Activated CD8-positive, alpha-beta memory T cell treated with anti-CD3 and anti-CD28 coated beads for 4 hours (primary cell): ENCODE results near the gene ABR.
"Not testable (repeated sequence)": the region's sequence is repeated elsewhere in the genome, so short reads cannot be mapped to it uniquely, and the experiment has no call there.

Experiments
- DNase-seq, 2 donors: peaks; one replicate each; pipeline ENCODE4 v3.0.0-alpha.2; 2020; ENCODE audit warnings: low read depth in 2 of 2

ABR gene

GRCh38 chr17:1120596-1121441 is 59.0 kb downstream of the ABR start:
- DNase-seq, result no peak

GRCh38 chr17:1119924-1120323 is 59.9 kb downstream of the ABR start:
- no peak for DNase-seq

DNA sequence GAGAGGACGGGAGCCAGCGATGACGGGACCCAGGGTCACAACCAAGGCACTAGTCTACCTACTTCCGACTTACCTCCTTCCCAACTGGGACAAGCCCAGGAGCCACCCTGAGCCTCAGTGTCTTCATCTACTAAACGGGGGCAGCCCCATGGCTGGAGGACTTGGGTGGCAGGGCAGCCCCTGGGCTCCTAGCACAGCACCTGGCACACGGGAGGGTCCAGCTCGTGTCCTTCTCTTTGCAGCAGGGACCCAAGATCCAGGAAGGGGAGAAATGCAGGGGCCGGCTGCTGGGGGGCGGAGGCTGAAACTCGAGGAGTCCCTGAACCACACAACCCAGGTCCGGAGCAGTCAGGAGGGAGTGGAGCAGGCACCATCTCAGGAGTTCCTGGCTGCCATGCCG is 63.2 kb downstream of the ABR start:
- DNase-seq, result no peak

DNA sequence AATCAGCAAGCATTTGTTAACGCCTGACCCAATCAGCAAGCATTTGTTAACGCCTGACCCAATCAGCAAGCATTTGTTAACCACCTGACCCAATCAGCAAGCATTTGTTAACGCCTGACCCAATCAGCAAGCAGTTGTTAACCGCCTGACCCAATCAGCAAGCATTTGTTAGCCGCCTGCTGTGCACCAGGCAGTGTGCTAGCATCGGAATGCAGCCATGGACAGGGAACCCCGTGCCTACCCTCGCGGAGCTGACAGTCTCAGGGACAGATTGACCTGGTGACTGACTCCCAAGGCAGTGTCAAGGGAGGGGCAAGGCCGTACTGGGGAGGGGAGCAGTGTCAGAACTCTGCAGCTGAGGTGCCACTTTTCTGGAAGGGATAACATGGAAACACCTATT is 66.9 kb downstream of the ABR start:
- DNase-seq, result no peak

GRCh38 chr17:1111599-1112443 is 68.0 kb downstream of the ABR start:
- DNase-seq, result no peak

GRCh38 chr17:1110862-1111598 is 68.8 kb downstream of the ABR start:
- peak in 1 of 2 donors; percentile 25 for DNase-seq

GRCh38 chr17:1110541-1110861 is 69.3 kb downstream of the ABR start:
- no peak for DNase-seq

DNA sequence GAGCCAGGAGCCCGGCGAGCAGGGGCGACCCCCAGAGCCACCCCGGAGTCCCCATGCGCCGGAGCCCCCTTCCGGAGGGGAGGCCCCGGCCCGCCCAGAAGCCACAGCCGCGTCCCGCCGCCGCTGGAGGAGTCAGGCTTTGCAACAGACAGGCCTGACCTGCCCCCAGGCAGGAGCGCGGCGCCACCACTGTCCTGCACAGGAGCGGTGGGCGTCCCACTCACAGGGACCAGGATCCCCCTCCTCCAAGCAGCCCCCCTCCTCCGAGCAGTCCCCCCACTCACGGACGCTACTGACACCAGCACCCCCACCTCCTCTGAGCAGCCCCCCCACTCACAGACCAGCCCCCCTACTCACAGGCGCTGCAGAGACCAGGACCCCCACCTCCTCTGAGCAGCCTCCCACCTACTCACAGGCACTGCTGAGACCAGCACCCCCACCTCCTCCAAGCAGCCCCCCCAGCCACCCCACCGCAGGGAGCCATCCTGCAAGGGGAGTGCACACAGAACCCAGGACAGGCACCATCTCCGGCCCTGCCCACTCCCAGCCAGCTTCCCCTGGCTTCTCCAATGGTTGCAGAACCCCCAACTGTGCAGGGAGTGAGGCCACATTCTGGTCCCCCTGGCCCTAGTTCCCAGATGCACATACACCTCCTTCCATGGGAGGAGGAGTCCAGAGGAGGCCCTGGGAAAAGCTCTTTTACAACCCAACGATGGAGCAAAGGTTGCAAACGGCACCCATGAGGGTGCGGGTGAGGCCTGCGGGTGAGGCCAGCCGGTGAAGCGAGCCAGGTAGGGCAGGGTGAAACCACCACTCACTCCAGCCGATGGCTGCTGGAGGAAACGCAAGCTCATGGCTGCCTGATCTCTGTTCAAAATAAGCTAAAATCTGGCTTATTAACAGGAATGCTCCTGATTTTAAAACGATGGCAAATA is 69.9 kb downstream of the ABR start:
- DNase-seq, result no peak

- peak; percentile 15 to 22 for DNase-seq
Measured at GRCh38 chr17:1108765-1109605, 70.8 kb downstream of the ABR start.

- no peak for DNase-seq
Measured at GRCh38 chr17:1108478-1108764, 71.4 kb downstream of the ABR start.

DNA sequence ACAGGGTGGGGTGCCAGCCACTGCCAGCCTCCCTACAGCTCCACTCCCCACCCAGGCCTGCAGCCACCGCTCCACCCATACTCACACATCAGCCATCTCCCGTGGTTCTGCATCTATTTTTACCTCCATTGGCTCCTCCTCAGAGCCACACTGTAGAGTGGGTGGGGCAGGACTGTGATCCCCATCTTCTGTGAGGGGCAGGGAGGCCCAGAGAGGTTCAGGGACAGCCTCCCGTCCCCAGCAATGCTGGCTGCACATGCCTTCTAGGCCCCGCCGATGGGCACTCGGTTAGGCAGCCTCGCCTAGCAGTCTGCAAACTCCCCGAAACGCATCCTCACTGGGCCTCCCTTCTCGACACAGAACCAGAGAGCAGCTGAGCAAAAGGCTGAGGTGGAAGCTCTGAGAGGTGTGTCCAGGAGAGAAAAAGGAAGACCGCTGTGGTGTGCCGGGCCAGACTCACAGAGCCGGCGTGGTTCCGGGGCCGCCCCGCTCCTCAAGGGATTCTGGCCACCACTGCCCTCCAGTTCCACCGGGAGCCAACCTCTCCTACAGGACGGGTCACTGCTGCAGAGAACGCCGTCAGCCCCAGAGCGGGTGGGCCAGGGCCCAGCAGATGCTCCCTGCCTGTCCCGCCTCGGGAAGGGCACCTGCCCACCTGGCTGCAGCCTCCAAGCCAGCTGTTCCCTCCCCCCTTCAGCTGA is 71.9 kb downstream of the ABR start:
- DNase-seq, result no peak

GRCh38 chr17:1107083-1107776 is 72.6 kb downstream of the ABR start:
- no peak for DNase-seq

GRCh38 chr17:1104222-1104621 is 75.6 kb downstream of the ABR start:
- no peak for DNase-seq

DNA sequence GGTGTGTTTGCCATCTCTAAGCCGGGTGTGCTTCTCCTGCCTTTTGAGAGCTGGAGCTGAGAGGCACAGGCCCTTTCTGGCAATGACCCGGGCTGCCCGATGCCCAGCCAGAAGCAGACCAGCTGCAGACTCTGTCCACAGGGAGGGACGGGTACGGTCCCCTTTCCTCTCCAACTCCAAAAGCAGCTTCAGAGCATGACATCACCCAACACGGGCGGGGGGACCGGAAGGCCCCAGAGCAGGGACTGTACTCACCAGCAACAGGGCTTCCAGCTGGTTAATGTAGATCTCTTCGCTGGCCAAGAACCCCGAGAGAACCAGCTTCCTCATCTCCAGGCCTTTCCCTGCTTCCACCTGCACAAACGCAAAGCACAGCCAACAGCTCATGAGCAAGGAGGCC is 79.4 kb downstream of the ABR start:
- DNase-seq, result no peak

DNA sequence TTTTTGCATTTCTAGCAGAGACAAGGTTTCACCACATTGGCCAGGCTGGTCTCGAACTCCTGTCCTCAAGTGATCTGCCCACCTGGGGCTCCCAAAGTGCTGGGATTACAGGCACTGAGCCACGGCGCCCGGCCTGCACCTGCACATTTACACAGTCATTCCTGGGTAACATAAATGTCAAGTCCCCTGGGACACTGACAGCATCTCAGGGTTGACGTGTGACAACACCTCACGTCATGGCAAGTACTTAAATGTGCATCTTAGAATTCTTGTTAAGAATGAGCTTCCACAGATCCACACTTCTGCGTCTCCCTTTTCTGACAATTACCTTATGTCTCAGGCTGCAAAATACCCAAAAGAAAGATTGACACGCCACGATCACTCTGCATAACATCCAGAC is 80.5 kb downstream of the ABR start:
- no peak for DNase-seq

DNA sequence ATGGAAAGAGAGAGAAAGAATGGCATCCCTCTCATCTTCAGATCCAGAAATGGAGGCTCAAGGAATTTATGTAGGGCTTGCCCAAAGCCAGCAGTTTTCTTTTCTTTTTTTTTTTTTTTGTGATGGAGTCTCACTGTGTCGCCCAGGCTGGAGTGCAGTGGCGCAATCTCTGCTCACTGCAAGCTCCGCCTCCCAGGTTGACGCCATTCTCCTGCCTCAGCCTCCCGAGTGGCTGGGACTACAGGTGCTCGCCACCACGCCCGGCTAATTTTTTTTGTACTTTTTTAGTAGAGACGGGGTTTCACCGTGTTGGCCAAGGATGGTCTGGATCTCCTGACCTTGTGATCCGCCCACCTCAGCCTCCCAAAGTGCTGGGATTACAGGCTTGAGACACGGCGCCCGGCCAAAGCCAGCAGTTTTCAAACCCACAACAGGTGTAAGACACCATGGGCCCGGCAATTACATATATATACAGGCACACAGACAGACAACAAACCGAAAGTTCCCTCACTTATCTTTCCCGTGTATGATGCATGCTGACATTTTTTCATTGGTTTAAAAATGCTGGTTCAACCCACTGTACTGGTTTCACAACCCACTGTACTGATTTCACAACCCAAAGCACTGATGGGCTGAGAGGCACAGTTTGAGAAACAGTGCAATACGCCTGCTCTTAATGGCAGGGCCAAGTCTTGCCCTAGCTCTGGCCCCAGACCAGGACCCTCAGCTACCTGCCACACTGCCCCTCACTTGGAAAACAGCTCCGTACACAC is 81.6 kb downstream of the ABR start:
- DNase-seq, result not testable (repeated sequence)

DNA sequence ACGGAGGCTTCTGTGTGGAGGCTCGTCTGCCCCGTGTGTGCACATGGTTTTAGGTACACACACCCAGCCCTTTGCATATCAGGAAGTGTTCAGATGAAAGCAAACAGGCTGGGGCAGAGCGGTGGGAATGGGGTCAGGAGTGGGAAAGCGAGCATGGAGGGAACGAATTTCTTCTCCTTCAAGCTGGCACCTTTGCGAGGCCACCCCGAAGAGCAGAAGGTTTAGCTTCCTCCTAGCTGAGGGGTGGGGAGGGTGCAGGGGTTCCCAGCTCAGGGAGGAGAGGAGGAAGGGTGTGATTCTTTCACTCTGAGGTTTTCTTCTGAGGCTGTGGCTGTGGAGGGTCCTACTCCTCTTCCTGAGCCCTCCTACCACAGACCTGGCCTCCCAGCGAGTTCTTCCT is 83.6 kb downstream of the ABR start:
- no peak for DNase-seq

DNA sequence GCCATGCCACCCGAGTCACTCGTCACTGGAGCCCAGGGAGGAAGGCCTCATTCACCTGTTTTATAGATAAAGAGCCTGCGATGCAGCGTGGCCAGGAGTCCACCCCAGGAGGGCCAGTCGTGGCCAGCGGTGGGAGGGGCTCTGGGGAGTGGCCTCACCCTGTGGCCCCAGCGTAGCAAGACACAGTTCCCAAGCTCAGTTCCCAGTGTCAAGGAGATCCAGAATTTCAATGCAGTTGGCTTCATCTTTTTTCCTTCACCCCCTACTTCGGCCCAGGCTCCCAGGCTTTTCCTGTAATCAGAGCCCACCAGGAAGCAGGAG is 84.0 kb downstream of the ABR start:
- no peak for DNase-seq
